D721Med (cell line): Measurements from ENCODE around the gene SPTBN1.

Experiments
- DNase-seq: peaks from one replicate; pipeline ENCODE4 v3.0.0; 2011; ENCODE audit warnings: low spot score; ENCODE audit not compliant: insufficient read length
- FAIRE-seq: peaks from 2 replicates; lab custom pipeline; 2011; peaks lifted over from hg19 to GRCh38; lab: Jason Lieb, UNC
- CTCF ChIP-seq: IDR thresholded peaks from 2 replicates; pipeline ENCODE4 v1.5.1; 2012; ENCODE audit warnings: mild to moderate bottlenecking, control low read depth; ENCODE audit not compliant: insufficient read depth; ENCODE audit errors: missing control alignments

The SPTBN1 gene

GRCh38 chr2:54424555-54425163, 31.5 kb upstream of the SPTBN1 start:
- DNase-seq (no peak), FAIRE-seq (no peak)
- TF ChIP-seq CTCF: no peak

GRCh38 chr2:54428108-54428831, 27.9 kb upstream of the SPTBN1 start:
- FAIRE-seq: no peak
- DNase-seq: no peak
- TF ChIP-seq CTCF: no peak

GRCh38 chr2:54429054-54429453, 27.1 kb upstream of the SPTBN1 start:
- TF ChIP-seq CTCF: no peak
- FAIRE-seq: no peak
- DNase-seq: no peak

GRCh38 chr2:54429811-54430551, 26.1 kb upstream of the SPTBN1 start:
- no peak for FAIRE-seq
- TF ChIP-seq CTCF: no peak
- no peak for DNase-seq

GRCh38 chr2:54430649-54431048, 25.5 kb upstream of the SPTBN1 start:
- FAIRE-seq (no peak), DNase-seq (no peak)
- no peak for TF ChIP-seq CTCF

GRCh38 chr2:54432251-54433015, 23.7 kb upstream of the SPTBN1 start:
- no peak for FAIRE-seq
- DNase-seq: no peak
- no peak for TF ChIP-seq CTCF
